Measurements from ENCODE around the gene B3GNT9. TPM values are rescaled to one million over a fixed set of nuclear protein-coding genes. Genes with fewer than 3 reads are reported as not detected.

The B3GNT9 gene
- total RNA-seq, 4 donors from 2014 or later = 52.0 to 103 (median 85.7) TPM

GRCh38 chr16:67149276-67150046, 1.3 kb downstream of the B3GNT9 start:
- WGBS, 2 donors = 76 to 81% methylated on average over 66 to 76 of the region's 77 CpGs
- Histone ChIP-seq H3K36me3 (peaks cover 13 to 14% of the 10 kb centered on the region in 2 donors), H3K27ac (no peak overlapping the region), H3K27me3 (no peaks in the 10 kb centered on the region), H3K4me1 (peaks cover 7 to 31% of the 10 kb centered on the region in 2 donors), H3K4me3 (replicated peaks in 1 of 3) (peak overlapping the region in 1 of 3 donors; percentile 67), H3K9me3 (no peaks in the 10 kb centered on the region)
- intact Hi-C loops (cut with DNase I) = loop anchor here (5.0 to 10.0 kb wide), 2 partner anchors 45 to 122 kb away; partner anchors contain the start of genes CBFB and PHAF1
- no peak for TF ChIP-seq POLR2A (IDR thresholded peaks at IDR 0.05)
- TF ChIP-seq CTCF (IDR thresholded peaks at IDR 0.05) = no peak
- DNase-seq = no peak

GRCh38 chr16:67148656-67149275, 2.0 kb downstream of the B3GNT9 start:
- intact Hi-C loops (cut with DNase I) = no loop called here
- Histone ChIP-seq H3K4me1 (peaks cover 7 to 31% of the 10 kb centered on the region in 2 donors), H3K27me3 (no peaks in the 10 kb centered on the region), H3K9me3 (no peaks in the 10 kb centered on the region), H3K27ac (no peak overlapping the region), H3K4me3 (replicated peaks in 1 of 3) (no peak overlapping the region), H3K36me3 (peaks cover 20 to 21% of the 10 kb centered on the region in 2 donors)
- DNase-seq = no peak
- TF ChIP-seq CTCF (IDR thresholded peaks at IDR 0.05) = no peak
- no peak for TF ChIP-seq POLR2A (IDR thresholded peaks at IDR 0.05)
- 90 to 96% methylated on average over 5 to 9 of the region's 11 CpGs for WGBS, 2 donors

GRCh38 chr16:67148221-67148620, 2.6 kb downstream of the B3GNT9 start:
- 96 to 97% methylated on average over 2 of the region's 2 CpGs for WGBS, 2 donors
- no peak for DNase-seq
- no peaks in the 10 kb centered on the region for H3K27me3 ChIP-seq
- H3K4me1 ChIP-seq = peaks cover 7 to 31% of the 10 kb centered on the region in 2 donors
- no peaks in the 10 kb centered on the region for H3K9me3 ChIP-seq
- peaks cover 24 to 26% of the 10 kb centered on the region in 2 donors for H3K36me3 ChIP-seq
- TF ChIP-seq POLR2A (IDR thresholded peaks at IDR 0.05) (no peak), CTCF (IDR thresholded peaks at IDR 0.05) (no peak)
- intact Hi-C loops (cut with DNase I) = no loop called here
- no peak overlapping the region for H3K27ac ChIP-seq
- H3K4me3 ChIP-seq (replicated peaks in 1 of 3) = no peak overlapping the region

- intact Hi-C loops (cut with DNase I) = no loop called here
- TF ChIP-seq CTCF (IDR thresholded peaks at IDR 0.05) = no peak
- Histone ChIP-seq H3K9me3 (no peaks in the 10 kb centered on the region), H3K27me3 (no peaks in the 10 kb centered on the region), H3K27ac (peak overlapping the region in 1 of 3 donors; percentile 28), H3K4me3 (replicated peaks in 1 of 3) (no peak overlapping the region), H3K4me1 (peaks cover 7 to 31% of the 10 kb centered on the region in 2 donors), H3K36me3 (peaks cover 25 to 28% of the 10 kb centered on the region in 2 donors)
- WGBS, 2 donors = 89 to 94% methylated on average over 4 of the region's 4 CpGs
- DNase-seq = peak; percentile 61 to 70
Observed at GRCh38 chr16:67147437-67148140, 3.2 kb downstream of the B3GNT9 start.
